Stimulated activated CD4-positive, alpha-beta T cell treated with anti-CD3 and anti-CD28 coated beads, Interleukin-2, amount 100 ng/mL, for 48 hours (primary cell): Measurements from ENCODE around the gene SYNE2.
"Not testable (repeated sequence)": the region's sequence is repeated elsewhere in the genome, so short reads cannot be mapped to it uniquely, and the experiment has no call there.

ENCODE experiments used
- DNase-seq, 2 donors: peaks; one replicate each; pipeline ENCODE4 v3.0.0-alpha.2; 2020

SYNE2 gene, protein sequence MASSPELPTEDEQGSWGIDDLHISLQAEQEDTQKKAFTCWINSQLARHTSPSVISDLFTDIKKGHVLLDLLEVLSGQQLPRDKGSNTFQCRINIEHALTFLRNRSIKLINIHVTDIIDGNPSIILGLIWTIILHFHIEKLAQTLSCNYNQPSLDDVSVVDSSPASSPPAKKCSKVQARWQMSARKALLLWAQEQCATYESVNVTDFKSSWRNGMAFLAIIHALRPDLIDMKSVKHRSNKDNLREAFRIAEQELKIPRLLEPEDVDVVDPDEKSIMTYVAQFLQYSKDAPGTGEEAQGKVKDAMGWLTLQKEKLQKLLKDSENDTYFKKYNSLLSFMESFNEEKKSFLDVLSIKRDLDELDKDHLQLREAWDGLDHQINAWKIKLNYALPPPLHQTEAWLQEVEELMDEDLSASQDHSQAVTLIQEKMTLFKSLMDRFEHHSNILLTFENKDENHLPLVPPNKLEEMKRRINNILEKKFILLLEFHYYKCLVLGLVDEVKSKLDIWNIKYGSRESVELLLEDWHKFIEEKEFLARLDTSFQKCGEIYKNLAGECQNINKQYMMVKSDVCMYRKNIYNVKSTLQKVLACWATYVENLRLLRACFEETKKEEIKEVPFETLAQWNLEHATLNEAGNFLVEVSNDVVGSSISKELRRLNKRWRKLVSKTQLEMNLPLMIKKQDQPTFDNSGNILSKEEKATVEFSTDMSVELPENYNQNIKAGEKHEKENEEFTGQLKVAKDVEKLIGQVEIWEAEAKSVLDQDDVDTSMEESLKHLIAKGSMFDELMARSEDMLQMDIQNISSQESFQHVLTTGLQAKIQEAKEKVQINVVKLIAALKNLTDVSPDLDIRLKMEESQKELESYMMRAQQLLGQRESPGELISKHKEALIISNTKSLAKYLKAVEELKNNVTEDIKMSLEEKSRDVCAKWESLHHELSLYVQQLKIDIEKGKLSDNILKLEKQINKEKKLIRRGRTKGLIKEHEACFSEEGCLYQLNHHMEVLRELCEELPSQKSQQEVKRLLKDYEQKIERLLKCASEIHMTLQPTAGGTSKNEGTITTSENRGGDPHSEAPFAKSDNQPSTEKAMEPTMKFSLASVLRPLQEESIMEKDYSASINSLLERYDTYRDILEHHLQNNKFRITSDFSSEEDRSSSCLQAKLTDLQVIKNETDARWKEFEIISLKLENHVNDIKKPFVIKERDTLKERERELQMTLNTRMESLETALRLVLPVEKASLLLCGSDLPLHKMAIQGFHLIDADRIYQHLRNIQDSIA (N-terminal part only)

DNA sequence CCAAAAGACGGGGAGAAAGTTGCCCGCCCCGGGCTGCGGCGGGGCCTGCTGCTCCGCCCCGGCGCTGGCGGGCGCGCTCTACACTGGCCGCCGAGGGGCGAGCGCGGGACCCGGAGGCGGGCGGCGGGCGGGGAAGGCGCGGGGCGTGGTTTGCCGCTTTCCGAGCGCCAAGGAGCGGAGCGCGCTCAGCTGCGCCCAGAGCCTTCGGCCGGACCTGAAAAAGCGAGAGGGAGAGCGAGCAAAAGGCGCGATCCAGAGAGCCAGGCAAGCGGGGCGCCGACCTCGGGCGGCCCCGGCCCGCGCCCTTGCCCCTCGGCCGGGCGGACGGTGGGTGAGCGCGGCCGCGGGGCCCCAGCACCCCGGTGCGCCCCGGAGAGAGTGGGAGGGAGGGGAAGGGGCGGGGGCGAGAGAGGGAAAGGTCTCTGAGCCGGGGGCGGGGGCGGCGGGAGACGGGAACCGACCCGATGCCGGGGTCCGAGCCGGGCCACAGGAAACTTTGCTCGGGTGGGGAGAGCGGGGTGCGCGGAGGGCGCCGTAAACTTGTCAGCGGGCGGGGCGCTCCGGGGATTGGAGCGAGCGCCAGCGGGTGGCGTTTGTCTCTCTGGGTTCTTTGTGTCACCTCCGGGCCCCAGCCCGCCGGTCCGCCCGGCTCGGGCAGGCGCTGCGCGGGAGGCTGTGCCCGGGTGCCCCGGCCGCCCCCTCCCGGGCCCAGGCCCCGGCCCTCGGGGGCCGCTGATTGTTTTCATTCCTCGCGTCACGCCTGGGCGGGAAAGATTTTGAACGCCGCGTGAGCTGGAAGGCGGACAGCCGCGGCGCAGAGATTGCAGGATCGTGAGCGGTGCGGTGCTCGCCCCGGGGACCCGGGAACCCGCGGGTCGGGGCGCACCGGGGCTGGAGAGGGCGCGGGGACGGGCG, at the start of gene SYNE2:
Gene SYNE2, plus strand, starts transcription at position 188 of the 915 bp plus-strand sequence. CDS start 56,145 bp downstream, outside the sequence.
- DNase-seq: peak; percentile 74 to 79

DNA sequence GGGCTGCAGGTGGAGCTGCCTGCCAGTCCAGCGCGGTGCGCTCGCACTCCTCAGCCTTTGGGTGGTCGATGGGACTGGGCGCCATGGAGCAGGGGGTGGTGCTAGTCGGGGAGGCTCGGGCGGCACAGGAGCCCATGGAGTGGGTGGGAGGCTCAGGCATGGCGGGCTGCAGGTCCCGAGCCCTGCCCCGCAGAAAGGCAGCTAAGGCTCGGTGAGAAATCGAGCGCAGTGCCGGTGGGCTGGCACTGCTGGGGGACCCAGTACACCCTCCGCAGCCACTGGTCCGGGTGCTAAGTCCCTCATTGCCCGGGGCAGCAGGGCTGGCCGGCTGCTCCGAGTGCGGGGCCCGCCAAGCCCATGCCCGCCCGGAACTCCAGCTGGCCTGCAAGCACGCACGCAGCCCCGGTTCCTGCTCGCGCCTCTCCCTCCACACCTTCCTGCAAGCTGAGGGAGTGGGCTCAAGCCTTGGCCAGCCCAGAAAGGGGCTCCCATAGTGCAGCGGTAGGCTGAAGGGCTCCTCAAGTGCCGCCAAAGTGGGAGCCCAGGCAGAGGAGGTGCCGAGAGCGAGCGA, 49.5 kb upstream of the SYNE2 start:
- not testable (repeated sequence) for DNase-seq

DNA sequence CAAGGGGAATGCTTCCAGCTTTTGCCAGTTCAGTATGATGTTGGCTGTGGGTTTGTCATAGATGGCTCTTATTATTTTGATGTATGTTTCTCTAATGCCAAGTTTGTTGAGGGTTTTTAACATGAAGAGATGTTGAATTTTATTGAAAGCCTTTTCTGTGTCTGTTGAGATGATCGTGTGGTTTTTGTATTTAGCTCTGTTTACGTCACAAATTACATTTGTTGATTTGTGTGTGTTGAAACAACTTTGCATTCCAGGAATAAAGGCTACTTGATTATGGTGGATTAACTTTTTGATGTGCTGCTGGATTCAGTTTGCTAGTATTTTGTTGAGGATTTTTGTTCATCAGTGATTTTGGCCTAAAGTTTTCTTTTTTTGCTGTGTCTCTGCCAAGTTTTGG, 46.7 kb upstream of the SYNE2 start:
- not testable (repeated sequence) for DNase-seq

DNA sequence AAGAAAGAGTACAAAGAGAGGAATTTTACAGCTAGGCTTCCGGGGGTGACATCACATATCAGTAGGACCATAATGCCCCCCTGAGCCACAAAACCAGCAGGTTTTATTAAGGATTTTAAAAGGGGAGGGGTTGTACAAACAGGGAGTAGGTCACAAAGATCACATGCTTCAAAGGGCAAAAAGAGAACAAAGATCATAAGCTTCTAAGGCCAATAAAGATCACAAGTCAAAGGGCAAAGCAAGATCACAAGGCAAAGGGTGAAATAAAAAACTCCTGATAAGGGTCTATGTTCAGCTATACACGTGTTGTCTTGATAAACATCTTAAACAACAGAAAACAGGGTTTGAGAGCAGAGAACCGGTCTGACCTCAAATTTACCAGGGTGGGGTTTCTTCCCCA, 41.1 kb upstream of the SYNE2 start:
- DNase-seq: not testable (repeated sequence)

DNA sequence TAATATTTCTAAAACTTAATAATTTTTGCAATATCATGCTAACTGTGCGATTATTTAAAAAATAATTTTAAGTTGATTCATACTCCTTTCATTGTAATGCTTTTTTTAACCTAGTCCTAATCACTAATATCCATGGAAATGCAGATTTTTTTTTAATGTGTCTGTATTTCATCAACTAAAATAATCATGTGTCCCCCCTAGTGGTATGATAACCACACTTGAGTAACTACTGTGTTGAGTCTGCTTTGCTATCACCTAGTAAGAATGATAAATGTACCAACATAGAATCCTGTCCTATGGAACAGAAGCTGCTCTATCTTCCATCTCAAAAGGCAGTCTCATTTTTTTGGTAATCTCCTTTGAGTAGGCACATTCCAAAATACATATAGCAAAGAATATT, 19.1 kb upstream of the SYNE2 start:
- no peak for DNase-seq

DNA sequence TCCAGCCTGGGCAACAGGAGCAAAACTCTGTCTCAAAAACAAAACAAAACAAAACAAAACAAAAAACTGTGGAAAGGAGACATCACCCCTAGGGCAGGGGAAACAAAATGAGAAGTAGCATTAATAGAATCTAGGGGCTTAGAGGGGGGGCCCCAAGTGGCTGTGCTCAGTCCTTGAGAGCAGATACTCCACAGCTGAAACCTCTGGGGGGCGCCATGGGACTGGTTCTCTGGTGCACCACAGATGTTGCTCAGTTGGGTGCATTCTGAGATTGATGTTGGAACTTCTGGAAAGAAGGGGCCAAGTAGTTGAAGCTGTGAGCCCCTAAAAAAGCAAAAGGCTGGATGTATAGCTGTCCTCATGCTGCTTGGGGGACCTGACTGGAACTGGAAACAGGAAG, 11.8 kb upstream of the SYNE2 start:
- DNase-seq: peak; percentile 25 to 30

DNA sequence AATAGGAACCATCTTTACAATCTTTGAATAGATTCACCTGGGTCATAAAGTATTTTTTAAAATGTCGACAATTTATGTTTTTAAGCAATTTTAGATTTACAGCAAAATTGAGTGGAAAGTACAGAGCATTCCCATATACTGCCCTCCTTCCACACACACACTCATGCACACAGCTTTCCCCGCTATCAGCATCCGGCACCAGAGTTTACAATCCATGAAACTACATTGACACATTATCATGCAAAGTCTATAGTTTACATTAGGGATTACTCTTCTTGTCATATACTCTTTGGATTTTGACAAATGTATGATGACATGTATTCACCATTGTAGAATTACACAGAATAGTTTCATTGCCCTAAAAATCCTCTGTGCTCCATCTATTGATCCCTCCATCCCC, 9.0 kb upstream of the SYNE2 start:
- DNase-seq: no peak

DNA sequence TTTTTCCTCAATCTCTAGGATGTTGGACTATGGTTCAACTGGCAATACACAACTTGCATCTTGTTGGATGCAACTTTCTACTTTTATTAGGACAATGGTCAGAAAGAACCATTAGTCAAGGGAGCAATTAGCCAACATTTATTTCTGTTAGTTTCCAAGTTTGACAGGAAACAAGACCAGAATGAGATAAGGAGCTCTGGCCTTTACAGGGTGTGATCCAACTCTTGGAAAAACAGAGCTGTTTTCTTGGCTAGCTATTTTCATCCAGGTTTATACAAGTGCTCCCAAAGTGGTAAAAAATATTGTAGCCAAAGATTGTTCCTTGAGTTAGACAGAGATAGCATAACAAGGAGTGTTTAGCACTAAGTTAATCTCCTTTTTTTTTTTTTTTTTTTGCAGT, 3.9 kb upstream of the SYNE2 start:
- no peak for DNase-seq

DNA sequence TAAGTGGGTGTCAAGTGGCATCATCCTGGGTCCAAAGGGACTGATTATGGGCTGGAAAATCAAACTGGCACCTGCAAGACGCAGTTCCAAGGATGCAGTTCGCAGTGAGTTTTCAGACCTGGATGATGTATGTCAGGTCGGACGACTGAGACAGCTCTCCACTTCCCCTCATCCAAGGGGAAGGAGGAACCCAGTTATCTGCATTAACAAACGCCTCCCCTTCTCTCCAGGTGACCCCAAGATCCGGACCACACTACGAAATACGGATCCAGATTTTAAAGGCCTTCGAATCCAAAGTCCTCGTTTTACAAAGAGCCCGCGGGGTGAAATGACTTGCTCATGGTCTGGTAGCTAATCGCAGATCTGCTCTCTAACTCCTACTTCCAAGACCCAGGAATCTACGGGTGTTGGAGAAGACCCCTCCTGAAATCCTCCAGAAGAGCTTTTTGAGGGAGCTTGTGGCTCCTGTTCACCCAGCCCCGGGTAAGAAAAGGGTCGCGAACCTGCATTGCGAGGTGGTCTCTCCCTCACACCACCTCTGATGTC, 460 bp upstream of the SYNE2 start:
- DNase-seq: no peak

DNA sequence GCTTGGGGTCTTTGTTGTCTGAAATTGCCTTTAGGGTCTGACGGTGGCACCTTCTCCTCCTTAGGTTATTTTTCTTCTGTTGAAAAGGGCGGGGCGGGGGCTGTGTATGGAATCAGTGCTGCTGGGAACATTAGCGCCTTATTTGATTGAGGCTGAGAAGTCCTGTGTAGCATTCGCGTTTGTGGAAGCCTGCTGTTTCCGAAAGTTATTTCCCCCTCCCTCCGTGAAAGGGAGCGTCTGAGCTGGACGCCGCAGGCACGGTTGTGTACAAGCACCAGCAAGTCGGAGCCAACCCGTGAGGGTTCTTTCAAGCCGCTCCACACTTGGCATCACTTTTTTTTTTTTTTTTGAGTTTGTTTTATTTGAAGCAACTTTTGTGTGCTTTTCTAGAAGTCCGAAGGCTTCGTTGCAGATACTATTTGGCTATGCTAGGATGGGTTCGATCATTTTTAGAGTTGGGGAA, 1.1 kb downstream of the SYNE2 start:
- DNase-seq: peak; percentile 13 to 15

DNA sequence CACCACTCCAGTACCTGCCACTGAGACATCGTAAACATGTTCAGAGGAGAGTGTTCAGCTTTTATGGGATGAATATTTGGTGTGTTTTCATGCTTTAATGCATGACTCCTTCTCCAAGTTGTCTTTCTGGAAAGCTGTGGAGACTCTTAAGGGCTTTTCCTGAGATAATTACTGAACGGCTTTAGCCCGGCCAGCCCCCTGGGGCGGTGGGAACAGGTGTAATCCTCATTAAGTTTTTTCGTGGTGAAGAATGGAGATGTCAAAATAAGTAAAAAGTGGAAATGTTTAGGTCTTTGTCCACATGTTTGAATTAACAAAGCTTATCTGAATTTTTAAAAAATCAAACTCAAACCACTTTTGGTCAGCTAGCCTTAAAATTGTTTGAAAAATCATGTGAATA, 1.5 kb downstream of the SYNE2 start:
- no peak for DNase-seq

DNA sequence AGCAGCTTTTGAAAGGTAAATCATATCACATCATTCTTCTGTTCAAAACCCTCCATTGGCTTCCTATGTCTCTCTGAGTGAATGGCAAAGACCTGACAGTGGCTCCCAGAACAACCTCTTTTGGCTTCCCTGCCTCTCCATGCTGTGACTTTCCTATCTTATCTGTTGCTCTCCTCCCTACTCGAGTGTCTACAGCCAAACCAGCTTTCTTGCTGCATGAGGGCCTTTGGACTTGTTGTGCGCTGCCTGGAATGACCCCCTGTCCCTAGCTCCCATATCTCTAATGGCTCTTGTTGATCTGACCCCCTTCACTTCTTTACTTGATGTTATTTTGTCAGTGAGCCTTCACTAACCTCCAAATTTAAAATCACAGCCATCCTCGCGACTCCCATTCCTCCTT, 2.5 kb downstream of the SYNE2 start:
- no peak for DNase-seq

DNA sequence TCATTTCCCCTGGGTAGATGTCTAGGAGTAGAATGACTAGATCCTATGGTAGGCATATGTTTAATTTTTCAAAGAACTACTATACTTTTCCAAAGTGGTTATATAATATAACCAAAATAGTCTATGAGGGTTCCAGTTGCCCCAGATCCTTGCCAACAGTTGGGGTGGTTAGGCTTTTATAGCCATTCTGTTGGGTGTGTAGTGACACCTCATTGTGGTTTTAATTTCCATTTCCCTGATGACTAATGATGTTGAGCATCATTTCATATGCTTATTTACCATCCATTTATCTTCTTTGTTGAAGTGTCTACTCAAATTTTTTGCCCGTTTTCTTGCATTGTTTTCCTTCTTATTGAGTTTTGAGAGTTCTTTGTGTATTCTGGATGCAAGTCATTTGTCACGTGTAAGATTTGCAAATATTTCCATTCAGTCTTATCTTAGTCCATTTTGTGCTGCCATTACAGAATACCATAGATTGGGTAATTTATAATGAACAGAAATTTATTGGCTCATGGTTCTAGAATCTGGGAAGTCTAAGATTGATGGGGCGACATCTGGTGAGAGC, 4.7 kb downstream of the SYNE2 start:
- no peak for DNase-seq

DNA sequence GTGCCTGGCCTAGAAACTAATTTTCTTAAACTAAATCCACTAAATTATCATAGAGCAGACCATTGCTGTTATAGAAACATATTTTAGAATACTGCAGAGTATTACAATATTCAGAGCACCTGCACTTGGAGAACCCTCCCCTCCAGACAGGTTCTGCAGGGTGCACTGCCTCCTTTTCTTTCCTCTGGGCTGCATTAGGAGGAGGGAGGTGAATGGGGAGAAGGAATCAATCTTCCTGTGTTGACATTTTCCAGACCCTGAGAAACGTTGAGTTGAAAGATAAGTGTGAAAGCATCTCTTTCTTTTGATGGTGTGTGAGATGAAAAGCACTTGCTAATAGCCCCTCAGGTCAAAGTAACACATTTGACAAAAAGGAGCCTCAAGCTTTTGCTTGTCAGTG, 7.3 kb downstream of the SYNE2 start:
- DNase-seq: no peak

DNA sequence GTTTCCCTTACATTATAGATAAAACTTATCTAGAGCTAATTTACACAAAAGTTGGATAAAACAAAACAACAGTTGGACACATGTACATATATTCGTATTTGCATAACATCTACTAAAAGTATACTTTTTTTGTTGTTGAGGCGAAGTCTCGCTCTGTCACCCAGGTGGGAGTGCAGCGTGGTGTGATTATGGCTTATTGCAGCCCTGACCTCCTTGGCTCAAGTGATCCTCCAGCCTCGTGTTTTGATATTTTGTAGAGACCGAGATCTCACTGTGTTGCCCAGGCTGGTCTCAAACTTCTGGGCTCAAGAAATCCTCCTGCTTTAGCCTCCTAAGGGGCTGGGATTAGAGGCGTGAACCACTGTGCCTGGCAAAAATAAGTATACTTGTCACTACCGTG, 9.4 kb downstream of the SYNE2 start:
- DNase-seq: no peak

DNA sequence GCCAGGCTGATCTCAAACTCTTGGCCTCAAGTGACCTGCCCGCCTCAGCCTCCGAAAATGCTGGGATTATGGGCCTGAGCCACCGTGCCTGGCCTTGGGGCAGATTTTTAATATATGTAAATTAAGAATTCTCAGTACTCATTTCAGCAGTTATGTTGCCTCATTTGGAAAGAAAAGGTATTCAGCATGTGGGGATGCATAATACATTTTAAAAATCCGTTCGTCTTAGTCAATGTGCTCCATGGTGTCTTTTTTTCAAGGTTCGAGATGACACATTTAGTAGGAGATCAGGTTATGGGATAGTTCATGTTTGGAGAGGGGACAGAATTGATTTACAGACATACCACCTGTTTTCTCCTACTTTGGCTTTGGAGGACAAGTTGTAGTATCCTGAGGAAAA, 10.2 kb downstream of the SYNE2 start:
- no peak for DNase-seq

DNA sequence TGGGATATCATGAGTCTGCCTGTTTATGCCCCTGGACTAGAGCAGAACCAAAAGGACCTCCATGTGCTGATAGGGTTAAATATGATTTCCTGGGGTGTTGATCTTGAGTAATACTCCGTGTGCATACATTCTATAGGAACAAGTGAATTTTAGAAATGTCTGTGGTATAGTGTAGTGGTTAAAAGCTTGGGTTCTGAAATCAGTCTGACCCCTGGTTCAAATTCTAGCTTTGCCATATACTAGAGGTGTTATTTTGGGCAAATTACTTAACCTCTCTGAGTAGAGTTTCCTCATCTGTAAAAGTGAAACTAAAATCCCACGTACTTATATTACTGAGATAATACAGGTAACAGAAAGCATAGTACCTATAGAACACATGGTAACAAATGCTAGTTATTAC, 12.0 kb downstream of the SYNE2 start:
- not testable (repeated sequence) for DNase-seq

DNA sequence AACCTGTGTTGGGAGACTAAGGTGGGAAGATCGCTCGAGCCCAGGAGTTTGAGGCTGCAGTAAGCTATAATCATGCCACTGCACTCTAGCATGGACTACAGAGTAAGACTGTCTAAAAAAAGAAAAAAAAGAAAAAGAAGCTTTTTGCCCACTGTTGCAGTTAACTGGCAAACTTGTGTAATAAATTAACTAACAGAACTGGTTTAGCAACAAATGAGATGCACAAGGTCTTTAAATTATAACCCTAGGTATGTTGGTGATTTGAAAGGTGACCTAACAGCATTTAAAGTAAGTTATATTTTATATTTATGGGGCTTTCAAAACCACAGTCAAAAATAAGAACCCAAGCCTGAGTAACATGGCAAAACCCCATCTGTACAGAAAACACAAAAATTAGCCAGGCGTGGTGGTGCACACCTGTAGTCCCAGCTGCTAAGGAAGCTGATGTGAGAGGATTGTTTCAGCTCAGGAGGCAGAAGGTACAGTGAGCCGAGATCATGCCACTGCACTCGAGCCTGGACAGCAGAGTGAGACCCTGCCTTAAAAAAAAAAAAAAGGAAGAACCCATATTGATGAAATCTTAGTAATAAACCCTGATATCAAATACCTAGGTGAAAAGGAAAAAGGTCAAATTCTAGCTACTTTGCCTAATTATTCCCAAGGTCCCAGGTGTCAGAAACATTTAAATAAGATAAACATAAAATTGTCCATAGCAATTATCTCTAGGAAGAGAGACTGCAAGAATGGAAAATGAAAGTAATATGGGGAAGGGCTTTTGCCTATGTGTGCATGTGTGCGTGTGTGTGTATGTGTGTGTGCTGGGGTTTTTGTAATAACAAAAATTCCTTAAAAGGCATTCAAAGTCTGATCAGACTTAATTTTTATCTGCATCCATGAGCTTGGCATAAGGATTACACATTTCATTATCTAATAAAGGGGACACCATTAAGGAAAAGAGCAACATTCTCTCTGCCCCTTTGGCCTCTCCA, 15.4 kb downstream of the SYNE2 start:
- DNase-seq: no peak

DNA sequence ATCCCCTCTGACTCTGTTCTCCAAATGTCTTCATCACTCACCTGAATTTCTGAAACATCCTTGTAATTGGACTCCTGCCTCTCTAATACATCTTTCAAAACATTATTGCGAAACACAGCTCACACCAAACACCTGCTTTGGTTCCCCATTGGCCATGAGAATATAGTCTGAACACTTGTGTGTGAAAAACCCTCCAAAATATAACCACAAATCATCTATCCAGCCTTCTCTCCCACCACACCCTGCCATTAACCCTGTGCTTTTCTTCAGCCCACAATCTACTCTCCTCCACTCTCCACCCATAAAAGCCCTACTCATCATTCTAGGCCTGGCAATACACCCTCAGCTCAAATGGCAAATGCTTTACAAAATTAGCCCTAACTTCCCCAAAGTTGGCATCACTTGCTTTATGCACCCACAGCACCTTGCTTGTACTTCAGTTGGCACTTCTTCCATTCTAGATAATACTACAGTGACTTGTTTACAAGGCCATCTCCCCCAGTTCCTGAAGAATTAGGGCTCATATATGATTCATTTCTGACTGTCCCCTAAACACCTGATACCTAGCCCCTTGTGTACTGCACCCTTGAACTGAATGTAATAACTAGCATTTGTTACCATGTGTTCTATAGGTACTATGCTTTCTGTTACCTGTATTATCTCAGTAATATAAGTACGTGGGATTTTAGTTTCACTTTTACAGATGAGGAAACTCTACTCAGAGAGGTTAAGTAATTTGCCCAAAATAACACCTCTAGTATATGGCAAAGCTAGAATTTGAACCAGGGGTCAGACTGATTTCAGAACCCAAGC, 17.3 kb downstream of the SYNE2 start:
- not testable (repeated sequence) for DNase-seq
